ENCODE data around the gene RAPGEF2. TPM values are rescaled to one million over a fixed set of nuclear protein-coding genes. Genes with fewer than 3 reads are reported as not detected.
A peak's percentile ranks its signal among the peaks of the same experiment; 100 is the strongest.

RAPGEF2 gene
- total RNA-seq, 1 donor from 2014 or later = 91.4 TPM

DNA sequence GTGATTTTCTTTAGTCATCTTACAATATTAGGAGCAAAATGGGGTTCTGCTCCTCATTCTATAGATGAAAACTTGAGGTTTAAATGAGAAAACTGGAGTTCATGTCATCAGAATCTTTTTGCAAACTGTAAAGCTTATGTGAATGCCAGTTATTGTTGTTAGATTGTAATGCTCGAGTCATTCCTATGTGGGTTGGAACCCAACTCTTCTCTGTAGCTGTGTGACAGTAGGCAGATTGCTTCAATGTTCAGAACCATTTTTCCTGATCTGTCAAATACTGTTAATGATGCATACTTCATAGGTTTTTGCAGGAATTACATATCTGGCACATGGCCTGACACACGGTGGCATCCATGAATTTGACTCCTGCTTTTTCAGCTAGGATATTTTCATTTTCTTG, 178.9 kb downstream of the RAPGEF2 start:
- DNase-seq = no peak

GRCh38 chr4:159282329-159282728, 179.4 kb downstream of the RAPGEF2 start:
- DNase-seq = no peak

- DNase-seq = no peak
These were observed 180.1 kb downstream of the RAPGEF2 start for GRCh38 chr4:159282944-159283343.

- peak; percentile 78 for DNase-seq
These were observed 180.8 kb downstream of the RAPGEF2 start for GRCh38 chr4:159283696-159284095.

GRCh38 chr4:159284113-159284512, 181.2 kb downstream of the RAPGEF2 start:
- DNase-seq = no peak

GRCh38 chr4:159284733-159285132, 181.9 kb downstream of the RAPGEF2 start:
- no peak for DNase-seq

DNA sequence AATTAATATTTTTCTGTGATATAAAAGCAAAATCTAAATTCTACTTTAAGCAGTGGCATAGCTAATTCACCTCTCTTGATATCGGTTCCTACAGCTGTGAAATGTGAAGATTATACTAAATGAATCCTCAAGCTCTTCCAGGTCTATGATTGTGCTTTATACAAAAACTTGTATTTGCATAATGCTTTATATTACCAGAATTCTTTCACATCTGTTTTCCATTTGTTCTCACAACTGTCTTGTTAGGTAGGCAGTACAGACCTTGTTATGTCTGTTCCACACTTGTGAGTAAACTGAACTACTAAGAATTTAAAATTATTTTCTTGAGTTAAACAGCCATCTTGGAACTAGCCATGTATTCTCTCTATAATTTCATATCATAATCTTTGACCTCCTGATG, 184.9 kb downstream of the RAPGEF2 start:
- no peak for DNase-seq

DNA sequence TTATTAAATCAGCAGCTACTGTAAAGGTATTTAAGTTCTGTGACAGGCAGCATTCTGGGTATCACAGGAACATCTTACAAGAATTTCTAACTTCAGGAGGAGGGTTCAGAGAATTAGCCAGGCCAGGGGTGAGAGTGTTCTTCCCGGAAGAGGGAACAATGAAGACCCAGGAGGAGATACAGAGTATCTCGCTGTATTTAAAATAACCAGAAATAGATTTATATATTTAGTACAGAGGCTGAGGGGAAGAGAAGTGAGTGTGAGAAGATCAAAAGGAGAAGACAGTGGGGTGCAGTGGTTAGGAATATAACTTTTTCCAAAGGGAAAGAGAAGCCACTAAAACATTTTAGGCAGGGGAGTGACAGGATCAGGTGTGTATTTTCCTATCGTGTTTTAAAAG, 186.8 kb downstream of the RAPGEF2 start:
- no peak for DNase-seq

DNA sequence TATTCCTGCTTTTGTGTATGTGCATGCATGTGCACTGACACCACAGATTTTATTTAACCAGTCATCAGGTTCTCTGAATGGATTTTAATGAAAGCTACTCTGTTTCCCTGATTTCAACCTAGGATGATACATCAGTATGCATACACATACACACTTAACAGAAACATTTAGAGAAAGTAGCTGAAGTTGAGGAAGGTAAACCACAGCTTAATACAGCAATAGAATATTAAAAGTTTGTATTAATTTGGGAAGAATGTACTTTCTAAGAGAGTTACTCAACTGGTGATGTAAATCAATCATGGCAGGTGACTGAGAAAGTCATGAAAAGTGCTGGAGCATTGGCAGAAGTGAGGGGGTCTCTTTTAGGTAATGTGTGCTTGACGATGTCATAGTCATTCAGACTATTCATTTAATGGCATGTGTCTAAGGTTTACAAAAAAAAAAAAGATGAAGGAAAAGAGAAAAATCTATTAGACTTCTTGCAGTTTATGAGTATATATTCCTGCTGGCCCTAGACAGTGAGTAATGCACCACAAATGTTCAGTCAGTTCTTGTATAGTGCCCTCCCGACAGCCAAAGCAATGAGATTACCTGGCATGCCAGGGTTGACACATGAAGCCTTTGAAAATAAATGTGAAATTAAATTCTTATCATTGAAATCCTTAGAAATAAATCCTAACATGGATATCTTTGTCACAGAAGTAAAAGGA, 187.6 kb downstream of the RAPGEF2 start:
- no peak for DNase-seq

- no peak for DNase-seq
These were observed 188.3 kb downstream of the RAPGEF2 start for GRCh38 chr4:159291176-159291575.

- DNase-seq = no peak
These were observed 189.4 kb downstream of the RAPGEF2 start for GRCh38 chr4:159292137-159292896.

DNA sequence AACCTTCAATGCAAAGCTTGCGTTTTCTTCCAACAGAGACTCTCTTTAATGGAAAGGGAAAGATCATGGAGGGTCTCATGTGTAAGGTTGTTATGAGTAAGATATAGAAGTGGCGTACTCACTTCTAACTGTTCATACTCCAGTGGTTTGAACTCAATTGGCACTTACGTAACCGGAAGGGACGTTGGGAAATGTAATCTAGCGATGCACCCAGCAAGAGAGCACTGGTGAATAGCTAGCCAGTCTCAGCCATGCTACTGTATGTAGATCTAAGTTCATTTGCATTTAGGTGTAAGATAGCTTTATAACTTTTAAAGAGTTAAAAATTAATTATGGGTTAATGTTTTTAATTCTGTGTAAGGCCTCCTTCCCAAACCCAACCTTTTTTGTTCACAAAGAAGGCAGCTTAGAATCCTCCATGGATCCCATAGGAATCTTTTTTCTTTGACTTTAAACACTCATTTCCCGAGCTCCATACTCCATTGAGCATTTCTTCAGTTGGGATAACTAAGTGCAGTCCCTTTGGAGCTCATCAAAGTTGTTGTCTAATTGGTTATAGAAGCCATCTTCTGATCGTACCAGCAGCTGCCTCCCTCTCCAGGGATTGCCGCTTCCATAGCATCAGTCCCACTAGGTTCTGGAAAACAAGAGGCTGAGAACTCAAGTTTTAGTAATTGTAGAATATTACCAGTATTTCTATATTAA, 191.1 kb downstream of the RAPGEF2 start:
- no peak for DNase-seq

DNA sequence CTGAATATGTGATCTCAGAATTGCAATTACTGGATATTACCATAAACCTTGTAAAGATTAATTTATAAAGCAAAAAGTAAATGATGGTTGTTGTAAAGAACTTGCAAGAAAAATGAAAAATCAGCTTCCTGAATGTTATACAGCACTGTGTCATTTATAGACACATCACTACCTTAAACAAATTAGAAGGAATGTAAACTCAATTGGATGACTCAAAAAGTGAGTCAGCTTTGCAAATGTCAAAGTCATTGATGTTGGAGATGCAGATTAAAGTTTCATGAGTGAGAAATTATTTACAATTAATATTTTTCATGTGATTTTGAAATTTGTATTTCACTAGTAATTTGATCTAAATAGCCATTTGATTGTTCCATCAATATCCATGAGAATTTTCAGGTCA, 193.2 kb downstream of the RAPGEF2 start:
- peak; percentile 49 for DNase-seq

GRCh38 chr4:159297091-159297490, 194.2 kb downstream of the RAPGEF2 start:
- DNase-seq = no peak

DNA sequence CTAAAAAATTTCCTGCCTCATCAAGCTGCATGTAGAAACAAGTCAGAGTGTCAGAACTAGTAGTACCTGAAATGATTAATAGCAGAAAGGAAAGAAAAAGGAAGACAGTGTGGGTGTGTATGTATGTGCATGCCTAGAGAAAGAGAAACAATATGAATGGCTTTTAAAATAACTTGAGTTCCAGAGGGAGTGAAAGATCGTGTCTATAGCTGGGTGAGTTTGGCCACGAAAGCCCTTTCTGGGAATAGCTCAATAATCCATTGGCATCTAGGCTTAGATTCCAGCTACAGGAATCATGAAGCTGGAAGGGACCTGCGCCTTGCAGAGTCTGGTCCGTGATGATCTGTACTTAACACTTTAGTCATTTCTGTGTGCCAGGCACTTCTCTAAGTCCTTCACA, 195.6 kb downstream of the RAPGEF2 start:
- no peak for DNase-seq

GRCh38 chr4:159303435-159303834, 200.6 kb downstream of the RAPGEF2 start:
- no peak for DNase-seq

GRCh38 chr4:159305129-159305528, 202.2 kb downstream of the RAPGEF2 start:
- no peak for DNase-seq

- DNase-seq = no peak
These were observed 205.1 kb downstream of the RAPGEF2 start for GRCh38 chr4:159307929-159308328.

- peak; percentile 33 for DNase-seq
These were observed 205.9 kb downstream of the RAPGEF2 start for GRCh38 chr4:159308566-159309340.

GRCh38 chr4:159312236-159312635, 209.4 kb downstream of the RAPGEF2 start:
- no peak for DNase-seq

DNA sequence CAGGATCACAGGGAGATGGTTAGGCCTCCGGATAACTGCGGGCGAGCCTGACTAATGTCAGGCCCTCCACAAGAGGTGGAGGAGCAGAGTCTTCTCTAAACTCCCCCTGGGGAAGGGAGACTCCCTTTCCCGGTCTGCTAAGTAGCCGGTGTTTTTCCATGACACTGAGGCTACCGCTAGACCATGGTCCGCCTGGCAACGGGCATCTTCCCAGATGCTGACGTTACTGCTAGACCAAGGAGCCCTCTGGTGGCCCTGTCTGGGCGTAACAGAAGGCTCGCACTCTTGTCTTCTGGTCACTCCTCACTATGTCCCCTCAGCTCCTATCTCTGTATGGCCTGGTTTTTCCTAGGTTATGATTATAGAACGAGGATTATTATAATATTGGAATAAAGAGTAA, 213.0 kb downstream of the RAPGEF2 start:
- peak; percentile 19 for DNase-seq

DNA sequence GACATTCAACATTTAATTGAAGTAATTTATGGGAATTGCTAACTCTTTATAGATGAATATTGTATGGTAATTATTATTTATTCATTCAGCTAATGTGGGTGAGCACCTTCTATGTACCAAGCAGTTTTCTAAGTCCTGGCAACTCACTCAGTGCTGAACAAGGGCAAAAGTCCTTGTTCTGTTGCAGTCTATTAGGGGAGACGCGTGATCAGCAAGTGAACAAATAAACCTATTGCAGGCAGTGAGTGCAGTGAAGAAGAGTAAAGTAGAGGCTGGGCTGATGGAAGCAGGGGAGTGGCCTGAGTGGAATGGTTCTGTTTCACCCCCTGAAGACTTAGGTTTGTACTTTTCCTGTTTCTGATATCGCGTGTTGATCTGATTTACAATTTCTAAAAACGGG, 214.3 kb downstream of the RAPGEF2 start:
- no peak for DNase-seq

DNA sequence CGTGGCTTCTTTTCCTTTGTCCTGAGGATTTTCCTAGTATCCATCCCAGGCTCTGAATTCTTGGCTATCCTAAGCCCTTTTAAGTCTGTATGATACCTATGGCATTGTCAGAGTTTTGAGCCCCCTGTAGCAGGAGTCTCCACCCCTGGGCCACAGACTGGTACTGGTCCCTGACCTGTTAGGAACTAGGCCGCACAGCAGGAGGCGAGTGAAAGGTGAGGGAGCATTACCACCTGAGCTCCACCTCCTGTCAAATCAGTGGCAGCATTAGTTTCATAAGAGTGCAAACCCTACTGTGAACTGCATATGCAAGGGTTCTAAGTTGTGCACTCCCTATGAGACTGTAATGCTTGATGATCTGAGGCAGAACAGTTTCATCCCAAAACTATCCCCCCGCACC, 216.1 kb downstream of the RAPGEF2 start:
- no peak for DNase-seq

Data from dermis blood vessel endothelial cell (primary cell).